ENCODE measurements around the gene LRRC70. TPM values are rescaled to one million over a fixed set of nuclear protein-coding genes. Genes with fewer than 3 reads are reported as not detected.

Gene LRRC70
- total and polyA plus RNA-seq, 2 of the 8 experiments (the other 6 are each of a cell fraction or from before 2014, with no cell fraction given), result 0.62 to 0.67 TPM

- Histone ChIP-seq H3K79me2 (ENCODE audit: control insufficient read depth in 1 of 2, insufficient read depth in 2 of 2, low read length in 2 of 2) (no peaks in the 10 kb centered on the region), H3K23me2 (ENCODE audit: low read depth, low read length) (no peaks in the 10 kb centered on the region), H3K4me2 (ENCODE audit: insufficient read depth in 1 of 2, low read depth in 2 of 2, low read length in 2 of 2) (no peak overlapping the region), H3K27me3 (replicated peaks in 1 of 4; ENCODE audit: control insufficient read depth in 3 of 4, extremely low read depth in 1 of 4, insufficient read depth in 3 of 4, low read length in 3 of 4) (no peaks in the 10 kb centered on the region), H3K14ac (ENCODE audit: insufficient read length) (no peak overlapping the region), H3K27ac (ENCODE audit: low read depth, low read length) (no peak overlapping the region), H3K9me3 (ENCODE audit: insufficient read depth in 2 of 2, low read depth in 1 of 2, low read length in 1 of 2) (no peaks in the 10 kb centered on the region), H3K36me3 (ENCODE audit: control insufficient read depth in 2 of 4, insufficient read depth in 4 of 4, low read length in 3 of 4) (no peaks in the 10 kb centered on the region), H3K4me3 (ENCODE audit: extremely low read depth in 1 of 4, insufficient read depth in 2 of 4, low read depth in 3 of 4, low read length in 4 of 4) (no peak overlapping the region), H3K23ac (ENCODE audit: insufficient read length) (no peak overlapping the region), H3K9ac (replicated peaks in 1 of 4; ENCODE audit: extremely low read depth in 1 of 4, low read depth in 3 of 4, low read length in 3 of 4) (no peak overlapping the region), H4K20me1 (replicated peaks in 1 of 2; ENCODE audit: control insufficient read depth in 1 of 2, insufficient read depth in 2 of 2, low read length in 2 of 2) (no peaks in the 10 kb centered on the region), H2BK5ac (ENCODE audit: low read depth, low read length) (no peak overlapping the region), H4K5ac (ENCODE audit: insufficient read length, low read depth, low read length) (no peak overlapping the region), H3K4me1 (replicated peaks in 1 of 4; ENCODE audit: control insufficient read depth in 3 of 4, insufficient read depth in 4 of 4, low read length in 3 of 4) (no peaks in the 10 kb centered on the region), H3K4ac (replicated peaks; ENCODE audit: insufficient read length, low read depth, low read length) (no peak overlapping the region), H3K56ac (replicated peaks; ENCODE audit: insufficient read length, low read depth, low read length) (no peak overlapping the region), H2BK120ac (replicated peaks; ENCODE audit: low read depth, low read length) (no peak overlapping the region), H2AFZ (ENCODE audit: low read length) (no peak overlapping the region), H3K18ac (ENCODE audit: extremely low read depth, low read length) (no peak overlapping the region), H2AK5ac (ENCODE audit: low read depth, low read length) (no peak overlapping the region), H2BK15ac (ENCODE audit: low read length) (no peak overlapping the region), H2BK12ac (ENCODE audit: low read depth, low read length) (no peak overlapping the region), H3K79me1 (ENCODE audit: low read depth, low read length) (no peaks in the 10 kb centered on the region), H4K8ac (ENCODE audit: extremely low read depth, insufficient read depth, low read length) (no peak overlapping the region), H2BK20ac (ENCODE audit: low read length) (no peak overlapping the region), H4K91ac (replicated peaks; ENCODE audit: insufficient read length, low read length) (no peak overlapping the region)
- DNase-seq (ENCODE audit: low read depth in 1 of 2, low spot score in 2 of 2) (no peak), FAIRE-seq (no peak)
- CTCF ChIA-PET (ENCODE audit: partially characterized antibody), result no interaction called here
- POLR2A ChIA-PET (ENCODE audit: partially characterized antibody), result no interaction called here
- TF ChIP-seq GTF2F1 (IDR thresholded peaks at IDR 0.05; ENCODE audit: borderline replicate concordance, low read depth, low read length) (no peak), SP1 (IDR thresholded peaks at IDR 0.05; ENCODE audit: low read depth, low read length) (no peak), USF2 (IDR thresholded peaks at IDR 0.05; ENCODE audit: low read length) (no peak), SIN3A (conservative IDR thresholded peaks at IDR 0.05 in 1 of 2, IDR thresholded peaks at IDR 0.05 in 1 of 2; ENCODE audit: low read depth in 1 of 2, low read length in 2 of 2) (no peak), EZH2 (IDR thresholded peaks at IDR 0.05; ENCODE audit: low read depth, low read length, severe bottlenecking) (no peak), JUN (IDR thresholded peaks at IDR 0.05; ENCODE audit: low read depth, low read length) (no peak), FOSL1 (IDR thresholded peaks at IDR 0.05; ENCODE audit: insufficient read depth, low read depth, low read length) (no peak), BACH1 (IDR thresholded peaks at IDR 0.05; ENCODE audit: low read length) (no peak), HDAC6 (IDR thresholded peaks at IDR 0.05; ENCODE audit: low read depth, low read length) (no peak), TBP (IDR thresholded peaks at IDR 0.05; ENCODE audit: low read depth, low read length) (no peak), SAP30 (IDR thresholded peaks at IDR 0.05; ENCODE audit: insufficient read depth, insufficient replicate concordance, low read length) (no peak), RFX5 (IDR thresholded peaks at IDR 0.05; ENCODE audit: borderline replicate concordance, low read depth, low read length) (no peak)
Measured at GRCh38 chr5:62585751-62586150, 7.1 kb downstream of the LRRC70 start.
